Neural crest cell (in vitro differentiated cells): ENCODE results near the gene DOCK1. TPM values are rescaled to one million over a fixed set of nuclear protein-coding genes. Genes with fewer than 3 reads are reported as not detected.

Experiments
- DNase-seq: peaks from one replicate; pipeline ENCODE4 v3.0.0; 2021; ENCODE audit warnings: low read depth, mixed read lengths, low spot score
- H3K27ac Mint-ChIP-seq: one replicate; pipeline ENCODE4 v1.8.0; 2021; ENCODE audit warnings: mild to moderate bottlenecking, mixed read lengths; ENCODE audit not compliant: unreplicated experiment
- H3K27me3 Mint-ChIP-seq: 2 replicates; pipeline ENCODE4 v1.8.0; 2021; ENCODE audit warnings: low read depth, mild to moderate bottlenecking, mixed read lengths
- H3K36me3 Mint-ChIP-seq: 2 replicates; pipeline ENCODE4 v1.8.0; 2021; ENCODE audit warnings: low read depth, mild to moderate bottlenecking, mixed read lengths
- H3K4me1 Mint-ChIP-seq: 2 replicates; pipeline ENCODE4 v1.8.0; 2021; ENCODE audit warnings: mixed read lengths
- H3K4me3 Mint-ChIP-seq: one replicate; pipeline ENCODE4 v1.8.0; 2021; ENCODE audit warnings: mild to moderate bottlenecking, mixed read lengths
- H3K9me3 Mint-ChIP-seq: 2 replicates; pipeline ENCODE4 v1.8.0; 2021; ENCODE audit warnings: mixed read lengths
- total RNA-seq: library from RNA; stranded (reverse); gene quantifications from 2 replicates; pipeline ENCODE4 v1.2.1, GENCODE V29; 2021
- TF ChIP-seq, protein P1 (sequence below): fragments of 200-600 bp; sonication (generic); conservative IDR thresholded peaks from 2 replicates; pipeline ENCODE4 v1.5.0; 2021; ENCODE audit warnings: antibody characterized with exemption, mild to moderate bottlenecking

DOCK1 gene
- total RNA-seq, 1 donor from 2014 or later: 55.8 TPM

DNA sequence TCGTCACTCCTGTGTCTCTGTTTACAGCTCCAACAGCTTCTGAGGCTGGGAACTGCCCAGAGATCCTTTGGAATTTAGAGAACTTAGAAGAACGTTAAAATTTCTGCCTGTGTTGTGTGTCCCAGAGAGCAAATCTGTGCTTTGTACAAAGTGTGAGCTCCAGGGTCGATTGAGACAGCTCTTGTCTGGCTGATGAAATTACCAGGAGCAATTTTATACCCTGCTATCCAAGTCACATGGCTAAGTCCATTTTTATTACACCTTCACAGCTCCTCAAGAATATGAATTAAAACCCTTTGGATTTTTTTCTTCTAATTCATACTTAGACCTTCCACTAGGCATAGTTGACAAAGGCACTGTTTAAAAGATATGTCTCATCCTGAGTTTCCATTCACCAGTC, 337.7 kb downstream of the DOCK1 start:
- peak overlapping the region; percentile 59 for H3K27ac Mint-ChIP-seq
- no peak for DNase-seq
- TF ChIP-seq, protein P1, sequence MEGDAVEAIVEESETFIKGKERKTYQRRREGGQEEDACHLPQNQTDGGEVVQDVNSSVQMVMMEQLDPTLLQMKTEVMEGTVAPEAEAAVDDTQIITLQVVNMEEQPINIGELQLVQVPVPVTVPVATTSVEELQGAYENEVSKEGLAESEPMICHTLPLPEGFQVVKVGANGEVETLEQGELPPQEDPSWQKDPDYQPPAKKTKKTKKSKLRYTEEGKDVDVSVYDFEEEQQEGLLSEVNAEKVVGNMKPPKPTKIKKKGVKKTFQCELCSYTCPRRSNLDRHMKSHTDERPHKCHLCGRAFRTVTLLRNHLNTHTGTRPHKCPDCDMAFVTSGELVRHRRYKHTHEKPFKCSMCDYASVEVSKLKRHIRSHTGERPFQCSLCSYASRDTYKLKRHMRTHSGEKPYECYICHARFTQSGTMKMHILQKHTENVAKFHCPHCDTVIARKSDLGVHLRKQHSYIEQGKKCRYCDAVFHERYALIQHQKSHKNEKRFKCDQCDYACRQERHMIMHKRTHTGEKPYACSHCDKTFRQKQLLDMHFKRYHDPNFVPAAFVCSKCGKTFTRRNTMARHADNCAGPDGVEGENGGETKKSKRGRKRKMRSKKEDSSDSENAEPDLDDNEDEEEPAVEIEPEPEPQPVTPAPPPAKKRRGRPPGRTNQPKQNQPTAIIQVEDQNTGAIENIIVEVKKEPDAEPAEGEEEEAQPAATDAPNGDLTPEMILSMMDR: no peak
- H3K36me3 Mint-ChIP-seq: peaks cover 3% of the 10 kb centered on the region
- peaks cover 2% of the 10 kb centered on the region for H3K9me3 Mint-ChIP-seq
- no peak overlapping the region for H3K4me3 Mint-ChIP-seq
- peaks cover 5% of the 10 kb centered on the region for H3K4me1 Mint-ChIP-seq
- H3K27me3 Mint-ChIP-seq: no peaks in the 10 kb centered on the region

DNA sequence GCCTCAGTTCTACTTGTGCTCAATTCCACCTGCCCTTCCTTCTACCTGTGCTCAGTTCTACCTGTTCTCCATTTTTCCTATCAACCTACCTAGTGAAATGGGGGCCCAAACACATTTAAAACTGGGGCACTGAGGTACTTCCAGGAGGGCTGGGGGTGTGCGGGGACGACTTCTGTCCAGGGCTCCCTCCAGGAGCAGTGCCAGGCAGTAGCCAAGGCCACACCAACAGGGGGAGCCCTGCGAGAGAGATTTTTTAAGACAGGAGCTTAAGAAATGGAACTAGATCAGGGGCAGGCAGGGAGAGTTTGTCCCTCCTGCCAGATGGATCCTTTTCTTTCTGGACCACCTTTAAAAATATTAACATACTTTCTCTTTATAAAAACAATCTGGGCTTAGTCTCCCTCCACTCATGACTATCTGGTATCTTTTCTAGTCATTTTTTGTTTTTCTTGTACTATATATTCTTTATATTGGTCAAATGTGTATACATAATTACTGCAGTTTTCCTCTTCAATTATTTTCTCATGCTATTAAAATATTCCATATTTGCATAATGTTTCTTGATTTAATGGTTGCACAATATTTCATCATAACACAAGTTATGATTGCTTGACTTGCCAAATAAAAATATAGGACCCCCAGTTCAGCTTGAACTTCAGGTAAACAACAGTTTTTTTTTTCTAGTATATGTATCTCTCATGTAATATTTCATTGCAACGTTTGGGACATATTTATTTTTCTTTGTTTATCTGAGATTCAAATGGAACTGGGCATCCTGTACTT, 338.5 kb downstream of the DOCK1 start:
- Mint-ChIP-seq H3K4me1 (peaks cover 5% of the 10 kb centered on the region), H3K27ac (no peak overlapping the region), H3K4me3 (no peak overlapping the region), H3K9me3 (no peaks in the 10 kb centered on the region), H3K36me3 (peaks cover 5% of the 10 kb centered on the region), H3K27me3 (no peaks in the 10 kb centered on the region)
- peak; percentile 58 for DNase-seq
- TF ChIP-seq, protein P1: peak; percentile 67

DNA sequence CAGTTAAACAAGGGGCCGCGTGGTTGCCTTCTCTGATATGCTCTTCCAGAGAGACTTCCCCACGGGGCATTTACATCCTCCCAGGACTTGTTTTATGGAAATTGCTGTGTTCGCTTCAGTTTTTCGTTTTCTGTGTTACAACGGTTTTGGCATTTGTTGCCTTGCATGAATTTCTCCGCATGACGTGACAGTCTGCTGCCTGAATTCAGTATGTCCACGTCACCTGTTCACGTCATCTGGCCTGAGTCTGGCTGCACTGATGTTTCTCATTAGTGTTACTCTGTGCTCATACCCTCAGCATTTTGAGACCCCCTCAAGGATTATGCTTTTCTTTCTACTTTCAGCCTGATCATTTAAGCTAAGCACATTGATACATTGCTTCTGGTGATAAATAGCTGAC, 340.2 kb downstream of the DOCK1 start:
- Mint-ChIP-seq H3K36me3 (peaks cover 13% of the 10 kb centered on the region), H3K27ac (no peak overlapping the region), H3K4me3 (no peak overlapping the region), H3K4me1 (peaks cover 5% of the 10 kb centered on the region), H3K9me3 (no peaks in the 10 kb centered on the region), H3K27me3 (no peaks in the 10 kb centered on the region)
- TF ChIP-seq, protein P1: no peak
- DNase-seq: no peak

DNA sequence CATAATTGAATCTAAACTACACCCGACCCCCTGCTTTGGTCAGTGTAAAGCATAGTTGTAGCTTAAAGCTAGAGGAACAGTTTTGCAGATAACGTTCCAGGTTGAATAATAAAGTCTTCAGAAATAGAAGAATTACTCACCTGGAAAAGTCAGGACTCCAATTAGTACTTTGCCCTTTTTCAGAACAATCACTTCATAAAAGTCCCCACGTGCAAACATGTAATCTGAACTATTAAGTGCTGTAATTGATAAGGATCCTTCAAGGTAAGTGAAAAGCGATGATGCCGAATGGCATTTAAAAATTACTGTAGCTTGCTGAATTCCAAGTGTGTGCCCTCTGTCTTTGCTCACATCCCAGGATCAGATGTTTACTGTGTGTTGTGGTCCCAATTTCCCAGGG, 344.8 kb downstream of the DOCK1 start:
- H3K4me3 Mint-ChIP-seq: no peak overlapping the region
- H3K27me3 Mint-ChIP-seq: no peaks in the 10 kb centered on the region
- TF ChIP-seq, protein P1: no peak
- H3K4me1 Mint-ChIP-seq: no peaks in the 10 kb centered on the region
- DNase-seq: no peak
- H3K36me3 Mint-ChIP-seq: peaks cover 23% of the 10 kb centered on the region
- H3K9me3 Mint-ChIP-seq: no peaks in the 10 kb centered on the region
- no peak overlapping the region for H3K27ac Mint-ChIP-seq

DNA sequence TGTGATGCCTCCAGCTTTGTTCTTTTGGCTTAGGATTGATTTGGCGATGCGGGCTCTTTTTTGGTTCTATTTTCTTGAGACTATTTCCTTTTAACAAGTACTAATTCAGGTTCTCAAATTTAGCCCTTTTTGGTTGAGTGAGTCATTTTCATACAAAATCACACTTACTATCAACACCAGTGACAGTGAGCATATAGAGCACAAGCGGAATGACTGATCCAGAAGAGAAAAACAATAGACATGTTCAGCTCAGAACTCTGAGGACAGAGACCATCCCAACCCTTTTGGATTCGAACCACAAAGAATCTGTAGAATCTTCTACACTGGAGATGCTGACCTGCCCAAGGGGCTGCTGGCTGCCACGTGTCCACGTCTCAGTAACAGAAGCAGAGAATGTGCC, 347.6 kb downstream of the DOCK1 start:
- Mint-ChIP-seq H3K4me3 (no peak overlapping the region), H3K27ac (no peak overlapping the region), H3K27me3 (no peaks in the 10 kb centered on the region), H3K36me3 (peaks cover 25% of the 10 kb centered on the region), H3K9me3 (no peaks in the 10 kb centered on the region), H3K4me1 (peaks cover 5% of the 10 kb centered on the region)
- DNase-seq: no peak
- TF ChIP-seq, protein P1: no peak
